ENCODE measurements around the gene MAGEA10.
"Not testable (repeated sequence)": the region's sequence is repeated elsewhere in the genome, so short reads cannot be mapped to it uniquely, and the experiment has no call there.

MAGEA10 gene

GRCh38 chrX:152138388-152138784, at the start of gene MAGEA10:
Gene MAGEA10 (minus strand): TSS chrX:152138577. CDS start chrX:152135620, 2,957 bp downstream.
- no peak for DNase-seq (ENCODE audit: low read depth)
- no peak for TF ChIP-seq CTCF (IDR thresholded peaks at IDR 0.05; ENCODE audit: control insufficient read depth, insufficient read depth, low read depth, low read length, missing control alignments)
- H3K4me3 ChIP-seq (ENCODE audit: control insufficient read depth, low read depth, low read length) = no peak within 1 kb of the TSS

GRCh38 chrX:152177497-152178269, 39.3 kb upstream of the MAGEA10 start:
- TF ChIP-seq CTCF (IDR thresholded peaks at IDR 0.05; ENCODE audit: control insufficient read depth, insufficient read depth, low read depth, low read length, missing control alignments) = no peak
- no peak for DNase-seq (ENCODE audit: low read depth)
- no peak overlapping the region for H3K4me3 ChIP-seq (ENCODE audit: control insufficient read depth, low read depth, low read length)

GRCh38 chrX:152177052-152177451, 38.7 kb upstream of the MAGEA10 start:
- no peak overlapping the region for H3K4me3 ChIP-seq (ENCODE audit: control insufficient read depth, low read depth, low read length)
- TF ChIP-seq CTCF (IDR thresholded peaks at IDR 0.05; ENCODE audit: control insufficient read depth, insufficient read depth, low read depth, low read length, missing control alignments) = no peak
- no peak for DNase-seq (ENCODE audit: low read depth)

GRCh38 chrX:152175892-152176291, 37.5 kb upstream of the MAGEA10 start:
- not testable (repeated sequence) for DNase-seq (ENCODE audit: low read depth)

GRCh38 chrX:152173923-152174322, 35.5 kb upstream of the MAGEA10 start:
- H3K4me3 ChIP-seq (ENCODE audit: control insufficient read depth, low read depth, low read length); DNase-seq (ENCODE audit: low read depth): not testable (repeated sequence)

More at GRCh38 chrX:152175892-152176291, 37.5 kb upstream of the MAGEA10 start:
- H3K4me3 ChIP-seq (ENCODE audit: control insufficient read depth, low read depth, low read length) = not testable (repeated sequence)

GRCh38 chrX:152170621-152171020, 32.2 kb upstream of the MAGEA10 start:
- H3K4me3 ChIP-seq (ENCODE audit: control insufficient read depth, low read depth, low read length) = no peak overlapping the region
- TF ChIP-seq CTCF (IDR thresholded peaks at IDR 0.05; ENCODE audit: control insufficient read depth, insufficient read depth, low read depth, low read length, missing control alignments) = no peak
- DNase-seq (ENCODE audit: low read depth) = no peak

GRCh38 chrX:152165033-152165743, 26.8 kb upstream of the MAGEA10 start:
- no peak for DNase-seq (ENCODE audit: low read depth)

More at GRCh38 chrX:152165033-152165743, 26.8 kb upstream of the MAGEA10 start:
- no peak for TF ChIP-seq CTCF (IDR thresholded peaks at IDR 0.05; ENCODE audit: control insufficient read depth, insufficient read depth, low read depth, low read length, missing control alignments)
- H3K4me3 ChIP-seq (ENCODE audit: control insufficient read depth, low read depth, low read length) = no peak overlapping the region

All from AG09309 (cell line).